Loucy (cell line): ENCODE data around the gene SLC22A17.

Experiments
- CTCF ChIP-seq: fragments of 200-600 bp; sonication (generic); conservative IDR thresholded peaks from 2 replicates; pipeline ENCODE4 v1.5.1; 2014; ENCODE audit warnings: mild to moderate bottlenecking, antibody characterized with exemption, low read length
- EZH2phosphoT487 ChIP-seq: fragments of 200-600 bp; IDR thresholded peaks from 2 replicates; pipeline ENCODE4 v1.6.1; 2018; ENCODE audit warnings: antibody characterized with exemption, mild to moderate bottlenecking, moderate library complexity, borderline replicate concordance

- TF ChIP-seq CTCF (no peak), EZH2phosphoT487 (no peak)
These were observed 7.2 kb upstream of the SLC22A17 start for GRCh38 chr14:23359722-23360447.
